HEK293 (cell line): Measurements from ENCODE around the gene GRB2.

Source experiments
- CTCF ChIA-PET: fragments of 350-600 bp; formaldehyde crosslinking; extraction: SDS; loops from one replicate; lab custom pipeline; 2021; ENCODE audit warnings: antibody characterized with exemption; lab: Yijun Ruan, JAX
- POLR2A ChIA-PET: fragments of 300-600 bp; formaldehyde crosslinking; extraction: SDS; loops from one replicate; lab custom pipeline; 2020; ENCODE audit warnings: antibody characterized with exemption, inconsistent platforms; lab: Yijun Ruan, JAX
- H3K27ac ChIP-seq: fragments of 200-500 bp; sonication (Bioruptor generic); 2 replicates; pipeline ENCODE4 v1.5.1; 2014; ENCODE audit warnings: low read depth, low read length, control low read depth, inconsistent platforms; ENCODE audit errors: extremely low read depth
- H3K36me3 ChIP-seq, 2 experiments: fragments of 200-500 bp in 1 of 2; sonication (Bioruptor generic) in 1 of 2; 1 replicate in 1 of 2; 2 replicates in 1 of 2; pipeline ENCODE4 v1.5.1; 2014 to 2017; ENCODE audit warnings: inconsistent platforms in 2 of 2, low read length in 2 of 2; ENCODE audit not compliant: control insufficient read depth in 2 of 2, insufficient read depth in 1 of 2
- H3K4me1 ChIP-seq: fragments of 200-500 bp; sonication (Bioruptor generic); 2 replicates; pipeline ENCODE4 v1.5.1; 2014; ENCODE audit warnings: mild to moderate bottlenecking, low read length, inconsistent platforms; ENCODE audit not compliant: control insufficient read depth, insufficient read depth
- H3K4me3 ChIP-seq: 2 replicates; pipeline ENCODE4 v1.5.1; 2011; ENCODE audit warnings: low read depth, mild to moderate bottlenecking, control low read depth, low read length, moderate library complexity
- H3K9me3 ChIP-seq: fragments of 200-500 bp; sonication (Bioruptor generic); 2 replicates; pipeline ENCODE4 v1.5.1; 2014; ENCODE audit warnings: low read depth, low read length, inconsistent platforms; ENCODE audit not compliant: control insufficient read depth, insufficient read depth
- BCL11B ChIP-seq: fragments of 450-650 bp; formaldehyde crosslinking; IDR thresholded peaks from 2 replicates; pipeline ENCODE4 v1.5.1; 2016; ENCODE audit warnings: low read depth, missing biosample characterization, missing genetic modification characterization
- GLI4 ChIP-seq: fragments of 450-650 bp; formaldehyde crosslinking; IDR thresholded peaks from 2 replicates; pipeline ENCODE4 v1.5.1; 2016; ENCODE audit warnings: missing biosample characterization, missing genetic modification characterization
- GLIS2 ChIP-seq: fragments of 450-650 bp; formaldehyde crosslinking; IDR thresholded peaks from 2 replicates; pipeline ENCODE4 v1.5.1; 2016; ENCODE audit warnings: missing biosample characterization, missing genetic modification characterization
- KLF10 ChIP-seq: fragments of 450-650 bp; IDR thresholded peaks from 2 replicates; pipeline ENCODE4 v1.5.1; 2018; ENCODE audit warnings: missing biosample characterization, mild to moderate bottlenecking, missing genetic modification characterization
- KLF7 ChIP-seq: fragments of 450-650 bp; formaldehyde crosslinking; IDR thresholded peaks from 2 replicates; pipeline ENCODE4 v1.5.1; 2016; ENCODE audit warnings: missing biosample characterization, missing genetic modification characterization, borderline replicate concordance
- OVOL3 ChIP-seq: fragments of 450-650 bp; formaldehyde crosslinking; IDR thresholded peaks from 2 replicates; pipeline ENCODE4 v1.5.1; 2016; ENCODE audit warnings: missing biosample characterization, missing genetic modification characterization
- TRIM28 ChIP-seq: IDR thresholded peaks from 2 replicates; pipeline ENCODE4 v1.6.1; 2011; ENCODE audit warnings: low read length, control low read depth, borderline replicate concordance
- ZBTB20 ChIP-seq: fragments of 450-650 bp; formaldehyde crosslinking; IDR thresholded peaks from 2 replicates; pipeline ENCODE4 v1.5.1; 2016; ENCODE audit warnings: missing biosample characterization, missing genetic modification characterization
- ZBTB8A ChIP-seq: fragments of 450-650 bp; formaldehyde crosslinking; IDR thresholded peaks from 2 replicates; pipeline ENCODE4 v1.5.1; 2016; ENCODE audit warnings: missing biosample characterization, missing genetic modification characterization
- ZNF121 ChIP-seq: fragments of 450-650 bp; formaldehyde crosslinking; IDR thresholded peaks from 2 replicates; pipeline ENCODE4 v1.5.1; 2016; ENCODE audit warnings: missing biosample characterization, missing genetic modification characterization
- ZNF423 ChIP-seq: fragments of 450-650 bp; formaldehyde crosslinking; IDR thresholded peaks from 2 replicates; pipeline ENCODE4 v1.5.1; 2016; ENCODE audit warnings: missing biosample characterization, missing genetic modification characterization
- ZNF555 ChIP-seq: fragments of 450-650 bp; formaldehyde crosslinking; conservative IDR thresholded peaks from 2 replicates; pipeline ENCODE4 v1.5.1; 2017; ENCODE audit warnings: missing biosample characterization, mild to moderate bottlenecking, missing genetic modification characterization, inconsistent platforms
- ZNF664 ChIP-seq: fragments of 450-650 bp; formaldehyde crosslinking; IDR thresholded peaks from 2 replicates; pipeline ENCODE4 v1.5.1; 2016; ENCODE audit warnings: missing biosample characterization, missing genetic modification characterization
- ZNF837 ChIP-seq: fragments of 450-650 bp; formaldehyde crosslinking; IDR thresholded peaks from 2 replicates; pipeline ENCODE4 v1.5.1; 2016; ENCODE audit warnings: missing biosample characterization, missing genetic modification characterization
- TF ChIP-seq, protein P1 (sequence below): fragments of 450-650 bp; formaldehyde crosslinking; IDR thresholded peaks from 2 replicates; pipeline ENCODE4 v1.5.1; 2016; ENCODE audit warnings: missing biosample characterization, missing genetic modification characterization
- TF ChIP-seq, protein P2 (sequence below): fragments of 450-650 bp; formaldehyde crosslinking; IDR thresholded peaks from 2 replicates; pipeline ENCODE4 v1.5.1; 2016; ENCODE audit warnings: missing biosample characterization, missing genetic modification characterization
- TF ChIP-seq, protein P3 (sequence below): fragments of 450-650 bp; formaldehyde crosslinking; IDR thresholded peaks from 2 replicates; pipeline ENCODE4 v1.5.0; 2017; ENCODE audit warnings: missing biosample characterization, missing genetic modification characterization, borderline replicate concordance
- TF ChIP-seq, protein P4 (sequence below): fragments of 450-650 bp; formaldehyde crosslinking; IDR thresholded peaks from 2 replicates; pipeline ENCODE4 v1.5.1; 2016; ENCODE audit warnings: missing biosample characterization, missing genetic modification characterization

Gene GRB2

DNA sequence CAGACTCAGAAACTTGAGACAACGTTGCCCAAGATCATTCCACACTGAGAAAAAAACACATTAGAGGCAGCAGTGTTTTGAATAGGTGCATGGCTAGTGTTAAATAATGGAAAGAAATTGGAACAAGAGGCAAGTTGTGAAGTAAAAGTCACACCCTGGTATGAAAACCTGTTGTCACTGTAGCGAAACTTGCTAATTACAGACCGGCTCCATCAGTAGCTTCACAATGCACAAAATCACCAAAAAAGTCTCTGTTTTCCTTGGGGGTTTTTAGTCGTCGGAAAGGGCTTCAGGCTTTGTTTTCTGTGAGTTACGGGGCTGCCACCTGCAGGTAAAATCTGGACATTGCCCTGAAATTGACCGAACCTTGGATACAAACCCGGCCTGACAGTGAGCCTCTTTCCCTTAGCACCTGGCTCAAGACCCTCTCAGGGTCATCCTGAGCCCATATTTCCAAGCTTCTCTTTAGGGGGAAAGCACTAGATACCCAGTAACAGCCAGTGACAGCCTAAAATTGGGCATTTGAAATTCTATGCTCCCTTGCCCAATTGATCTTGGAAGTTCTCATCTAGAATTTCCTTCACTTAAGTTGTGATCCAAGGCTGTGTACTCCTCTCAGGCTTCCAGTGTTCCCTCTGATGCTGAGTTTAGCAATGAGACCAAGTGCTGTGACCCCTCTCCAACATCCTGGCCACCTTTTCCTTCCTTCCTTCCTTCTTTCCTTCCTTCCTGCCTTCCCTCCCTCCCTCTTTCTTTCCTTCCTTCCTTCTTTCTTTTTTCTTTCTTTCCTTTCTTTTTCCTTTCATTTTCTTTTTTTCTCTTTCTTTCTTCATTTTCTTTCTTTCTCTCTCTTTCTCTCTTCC, 7.2 kb upstream of the GRB2 start (continued):
- TF ChIP-seq, protein P1, sequence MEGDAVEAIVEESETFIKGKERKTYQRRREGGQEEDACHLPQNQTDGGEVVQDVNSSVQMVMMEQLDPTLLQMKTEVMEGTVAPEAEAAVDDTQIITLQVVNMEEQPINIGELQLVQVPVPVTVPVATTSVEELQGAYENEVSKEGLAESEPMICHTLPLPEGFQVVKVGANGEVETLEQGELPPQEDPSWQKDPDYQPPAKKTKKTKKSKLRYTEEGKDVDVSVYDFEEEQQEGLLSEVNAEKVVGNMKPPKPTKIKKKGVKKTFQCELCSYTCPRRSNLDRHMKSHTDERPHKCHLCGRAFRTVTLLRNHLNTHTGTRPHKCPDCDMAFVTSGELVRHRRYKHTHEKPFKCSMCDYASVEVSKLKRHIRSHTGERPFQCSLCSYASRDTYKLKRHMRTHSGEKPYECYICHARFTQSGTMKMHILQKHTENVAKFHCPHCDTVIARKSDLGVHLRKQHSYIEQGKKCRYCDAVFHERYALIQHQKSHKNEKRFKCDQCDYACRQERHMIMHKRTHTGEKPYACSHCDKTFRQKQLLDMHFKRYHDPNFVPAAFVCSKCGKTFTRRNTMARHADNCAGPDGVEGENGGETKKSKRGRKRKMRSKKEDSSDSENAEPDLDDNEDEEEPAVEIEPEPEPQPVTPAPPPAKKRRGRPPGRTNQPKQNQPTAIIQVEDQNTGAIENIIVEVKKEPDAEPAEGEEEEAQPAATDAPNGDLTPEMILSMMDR (tag by site-specific recombination): peak; percentile 81
- TF ChIP-seq ZNF664: 0 out of 2 replicates have a peak, but pooled peaks have one; percentile 30
- TF ChIP-seq ZBTB8A: 0 out of 2 replicates have a peak, but pooled peaks have one; percentile 17
- TF ChIP-seq, protein P2, sequence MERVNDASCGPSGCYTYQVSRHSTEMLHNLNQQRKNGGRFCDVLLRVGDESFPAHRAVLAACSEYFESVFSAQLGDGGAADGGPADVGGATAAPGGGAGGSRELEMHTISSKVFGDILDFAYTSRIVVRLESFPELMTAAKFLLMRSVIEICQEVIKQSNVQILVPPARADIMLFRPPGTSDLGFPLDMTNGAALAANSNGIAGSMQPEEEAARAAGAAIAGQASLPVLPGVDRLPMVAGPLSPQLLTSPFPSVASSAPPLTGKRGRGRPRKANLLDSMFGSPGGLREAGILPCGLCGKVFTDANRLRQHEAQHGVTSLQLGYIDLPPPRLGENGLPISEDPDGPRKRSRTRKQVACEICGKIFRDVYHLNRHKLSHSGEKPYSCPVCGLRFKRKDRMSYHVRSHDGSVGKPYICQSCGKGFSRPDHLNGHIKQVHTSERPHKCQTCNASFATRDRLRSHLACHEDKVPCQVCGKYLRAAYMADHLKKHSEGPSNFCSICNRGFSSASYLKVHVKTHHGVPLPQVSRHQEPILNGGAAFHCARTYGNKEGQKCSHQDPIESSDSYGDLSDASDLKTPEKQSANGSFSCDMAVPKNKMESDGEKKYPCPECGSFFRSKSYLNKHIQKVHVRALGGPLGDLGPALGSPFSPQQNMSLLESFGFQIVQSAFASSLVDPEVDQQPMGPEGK: 0 out of 2 replicates have a peak, but pooled peaks have one; percentile 13
- TF ChIP-seq, all 188 proteins: peak for 21

DNA sequence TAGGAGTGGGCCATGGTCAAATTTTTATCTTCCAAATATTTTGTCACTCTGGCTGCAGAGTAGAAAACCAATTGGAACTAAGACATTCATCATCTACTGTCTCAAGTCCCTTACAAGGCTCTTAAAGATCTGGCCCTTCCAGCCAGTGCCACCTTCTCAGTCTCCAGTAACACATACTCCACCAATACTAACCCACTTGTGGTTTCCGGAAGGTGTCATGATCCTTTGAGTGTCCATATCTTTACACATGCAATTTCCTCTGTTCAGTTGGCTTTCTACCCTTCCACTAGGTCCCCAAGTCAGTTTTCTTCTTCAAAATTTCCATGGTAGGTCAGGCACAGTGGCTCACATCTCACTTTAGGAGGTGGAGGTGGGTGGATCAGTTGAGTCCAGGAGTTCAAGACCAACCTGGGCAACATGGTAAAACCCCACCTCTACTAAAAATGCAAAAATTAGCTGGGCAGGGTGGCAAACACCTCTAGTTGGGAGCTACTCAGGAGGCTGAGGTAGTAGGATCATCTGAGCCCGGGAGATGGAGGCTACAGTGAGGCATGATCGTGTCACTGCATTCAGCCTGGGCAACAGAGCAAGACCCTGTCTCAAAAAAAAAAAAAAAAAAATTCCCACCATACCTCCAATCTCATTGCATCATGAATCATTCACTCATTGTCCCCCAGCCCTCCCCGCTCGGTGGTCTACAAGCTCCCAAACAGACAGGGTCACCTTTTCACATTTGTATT, 6.0 kb upstream of the GRB2 start:
- H3K9me3 ChIP-seq: no peaks in the 10 kb centered on the region
- TF ChIP-seq ZNF121 (tag by site-specific recombination) (peak; percentile 79), ZNF555 (tag by site-specific recombination) (no peak)
- ChIA-PET POLR2A (interaction anchor here (0.6 to 2.0 kb wide), 6 partner anchors 21 to 299 kb away, joined by 3 to 13 read pairs (median 4); partner anchors contain the start of gene MIF4GD), CTCF (interaction anchor here (0.5 to 3.5 kb wide), 29 partner anchors 8 to 666 kb away, joined by 3 to 30 read pairs (median 5); partner anchors contain the start of genes MIF4GD, MRPS7, NUP85 and SLC25A19)
- H3K27ac ChIP-seq: no peak overlapping the region
- H3K4me1 ChIP-seq: 0 out of 2 replicates have a peak, but pooled peaks cover 2% of the 10 kb centered on the region
- no peaks in the 10 kb centered on the region for H3K36me3 ChIP-seq
- H3K4me3 ChIP-seq: no peak overlapping the region

DNA sequence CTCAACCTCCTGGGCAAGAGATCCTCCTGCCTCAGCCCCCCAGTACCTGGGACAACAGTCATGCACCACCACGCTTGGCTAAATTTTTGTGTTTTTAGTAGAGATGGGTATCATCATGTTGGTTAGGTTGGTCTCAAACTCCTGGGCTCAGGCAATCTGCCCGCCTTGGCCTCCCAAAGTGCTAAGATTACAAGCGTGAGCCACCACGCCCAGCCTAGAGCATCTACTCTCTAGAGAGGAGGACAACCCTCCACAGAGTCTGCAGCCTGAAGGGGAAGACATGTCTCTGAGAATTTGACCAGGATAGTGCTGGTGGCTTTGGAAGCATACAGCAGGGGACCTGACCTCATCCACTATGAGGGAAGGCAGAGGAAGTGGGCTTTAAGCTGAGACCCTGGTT, 4.7 kb upstream of the GRB2 start:
- H3K36me3 ChIP-seq: no peaks in the 10 kb centered on the region
- TF ChIP-seq GLI4 (tag by site-specific recombination) (no peak), ZBTB20 (no peak), KLF10 (no peak), GLIS2 (no peak), TRIM28 (no peak), ZNF837 (tag by site-specific recombination) (no peak), ZNF423 (no peak), BCL11B (tag by site-specific recombination) (no peak), KLF7 (no peak), OVOL3 (tag by site-specific recombination) (no peak)
- TF ChIP-seq, protein P3, sequence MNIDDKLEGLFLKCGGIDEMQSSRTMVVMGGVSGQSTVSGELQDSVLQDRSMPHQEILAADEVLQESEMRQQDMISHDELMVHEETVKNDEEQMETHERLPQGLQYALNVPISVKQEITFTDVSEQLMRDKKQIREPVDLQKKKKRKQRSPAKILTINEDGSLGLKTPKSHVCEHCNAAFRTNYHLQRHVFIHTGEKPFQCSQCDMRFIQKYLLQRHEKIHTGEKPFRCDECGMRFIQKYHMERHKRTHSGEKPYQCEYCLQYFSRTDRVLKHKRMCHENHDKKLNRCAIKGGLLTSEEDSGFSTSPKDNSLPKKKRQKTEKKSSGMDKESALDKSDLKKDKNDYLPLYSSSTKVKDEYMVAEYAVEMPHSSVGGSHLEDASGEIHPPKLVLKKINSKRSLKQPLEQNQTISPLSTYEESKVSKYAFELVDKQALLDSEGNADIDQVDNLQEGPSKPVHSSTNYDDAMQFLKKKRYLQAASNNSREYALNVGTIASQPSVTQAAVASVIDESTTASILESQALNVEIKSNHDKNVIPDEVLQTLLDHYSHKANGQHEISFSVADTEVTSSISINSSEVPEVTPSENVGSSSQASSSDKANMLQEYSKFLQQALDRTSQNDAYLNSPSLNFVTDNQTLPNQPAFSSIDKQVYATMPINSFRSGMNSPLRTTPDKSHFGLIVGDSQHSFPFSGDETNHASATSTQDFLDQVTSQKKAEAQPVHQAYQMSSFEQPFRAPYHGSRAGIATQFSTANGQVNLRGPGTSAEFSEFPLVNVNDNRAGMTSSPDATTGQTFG: no peak
- TF ChIP-seq, protein P4, sequence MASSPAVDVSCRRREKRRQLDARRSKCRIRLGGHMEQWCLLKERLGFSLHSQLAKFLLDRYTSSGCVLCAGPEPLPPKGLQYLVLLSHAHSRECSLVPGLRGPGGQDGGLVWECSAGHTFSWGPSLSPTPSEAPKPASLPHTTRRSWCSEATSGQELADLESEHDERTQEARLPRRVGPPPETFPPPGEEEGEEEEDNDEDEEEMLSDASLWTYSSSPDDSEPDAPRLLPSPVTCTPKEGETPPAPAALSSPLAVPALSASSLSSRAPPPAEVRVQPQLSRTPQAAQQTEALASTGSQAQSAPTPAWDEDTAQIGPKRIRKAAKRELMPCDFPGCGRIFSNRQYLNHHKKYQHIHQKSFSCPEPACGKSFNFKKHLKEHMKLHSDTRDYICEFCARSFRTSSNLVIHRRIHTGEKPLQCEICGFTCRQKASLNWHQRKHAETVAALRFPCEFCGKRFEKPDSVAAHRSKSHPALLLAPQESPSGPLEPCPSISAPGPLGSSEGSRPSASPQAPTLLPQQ: no peak
- POLR2A ChIA-PET: interaction anchor here (0.7 to 0.8 kb wide), 3 partner anchors 139 to 348 kb away, joined by 3 to 8 read pairs (median 4); partner anchors contain the start of gene MIF4GD
- CTCF ChIA-PET: interaction anchor here (0.6 to 2.7 kb wide), 5 partner anchors 33 to 296 kb away, joined by 3 to 10 read pairs (median 4); no protein-coding TSS in a partner anchor
- H3K4me1 ChIP-seq: 0 out of 2 replicates have a peak, but pooled peaks cover 5% of the 10 kb centered on the region
- H3K4me3 ChIP-seq: no peak overlapping the region
- H3K9me3 ChIP-seq: no peaks in the 10 kb centered on the region
- no peak overlapping the region for H3K27ac ChIP-seq
